Erythroblast (primary cell): ENCODE data around the gene GRIP2.

ENCODE experiments used
- GATA1 ChIP-seq: IDR thresholded peaks from 2 replicates; pipeline ENCODE4 v1.6.1; 2011; ENCODE audit warnings: low read depth, mild to moderate bottlenecking, control low read depth, low read length, moderate library complexity
- POLR2A ChIP-seq: IDR thresholded peaks from 2 replicates; pipeline ENCODE4 v1.6.1; 2011; ENCODE audit warnings: mild to moderate bottlenecking, low read length

GRCh38 chr3:14484741-14485140 is 55.4 kb downstream of the GRIP2 start:
- TF ChIP-seq POLR2A (no peak), GATA1 (no peak)
